HG02870 (cell line): Measurements from ENCODE around the gene RNF208.
"Not testable (repeated sequence)": the region's sequence is repeated elsewhere in the genome, so short reads cannot be mapped to it uniquely, and the experiment has no call there.

Experiments
- ATAC-seq: cut with Tn5 transposase; IDR thresholded peaks from one replicate; pipeline ENCODE4 v1.9.1; 2021; ENCODE audit warnings: mild to moderate bottlenecking, moderate library complexity; ENCODE audit not compliant: unreplicated experiment

Gene RNF208

DNA sequence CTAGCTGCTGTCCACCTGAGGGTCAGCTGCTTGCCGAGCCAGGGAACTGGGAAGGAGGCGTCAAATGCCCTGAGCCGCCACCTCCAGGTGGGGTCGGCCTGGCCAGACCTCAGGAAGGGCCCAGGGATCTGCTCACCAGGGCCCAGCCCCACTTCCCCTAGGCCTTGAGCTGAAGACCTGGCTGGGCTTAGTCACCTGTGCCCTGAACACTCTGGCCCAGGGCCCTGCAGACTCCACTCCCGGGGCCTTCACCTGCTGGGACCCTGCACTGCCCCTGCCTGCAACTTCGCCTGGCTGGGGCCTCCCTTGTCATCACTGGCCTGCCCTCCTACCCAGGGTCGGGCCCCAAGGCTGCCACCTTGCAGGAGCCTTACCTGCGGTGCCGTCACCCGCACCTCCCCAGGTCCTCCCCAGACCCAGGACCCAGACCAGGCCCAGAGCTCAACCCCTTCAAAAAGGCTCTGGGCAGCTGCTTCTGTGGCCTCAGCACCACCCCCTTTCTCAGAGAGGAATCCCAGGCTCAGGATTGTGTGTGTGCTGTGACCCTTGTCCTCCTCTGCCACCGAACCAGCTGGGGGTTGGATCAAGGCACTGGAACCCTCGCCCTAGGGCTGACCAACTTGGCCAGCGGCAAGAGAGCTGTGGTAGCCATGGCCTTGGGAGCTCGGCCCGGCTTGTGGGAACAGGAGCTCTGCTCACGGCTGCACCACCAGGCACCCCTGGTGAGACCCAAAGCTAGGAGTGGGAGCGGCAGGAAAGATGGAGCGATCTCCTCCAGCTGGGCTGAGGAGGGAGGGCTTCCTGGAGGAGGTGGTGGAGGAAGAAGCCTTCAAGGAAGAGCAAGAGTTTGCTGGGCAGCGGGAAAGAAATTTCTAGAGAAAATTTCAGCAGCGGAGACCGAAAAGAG lies 31.9 kb upstream of the RNF208 start:
- no peak for ATAC-seq

DNA sequence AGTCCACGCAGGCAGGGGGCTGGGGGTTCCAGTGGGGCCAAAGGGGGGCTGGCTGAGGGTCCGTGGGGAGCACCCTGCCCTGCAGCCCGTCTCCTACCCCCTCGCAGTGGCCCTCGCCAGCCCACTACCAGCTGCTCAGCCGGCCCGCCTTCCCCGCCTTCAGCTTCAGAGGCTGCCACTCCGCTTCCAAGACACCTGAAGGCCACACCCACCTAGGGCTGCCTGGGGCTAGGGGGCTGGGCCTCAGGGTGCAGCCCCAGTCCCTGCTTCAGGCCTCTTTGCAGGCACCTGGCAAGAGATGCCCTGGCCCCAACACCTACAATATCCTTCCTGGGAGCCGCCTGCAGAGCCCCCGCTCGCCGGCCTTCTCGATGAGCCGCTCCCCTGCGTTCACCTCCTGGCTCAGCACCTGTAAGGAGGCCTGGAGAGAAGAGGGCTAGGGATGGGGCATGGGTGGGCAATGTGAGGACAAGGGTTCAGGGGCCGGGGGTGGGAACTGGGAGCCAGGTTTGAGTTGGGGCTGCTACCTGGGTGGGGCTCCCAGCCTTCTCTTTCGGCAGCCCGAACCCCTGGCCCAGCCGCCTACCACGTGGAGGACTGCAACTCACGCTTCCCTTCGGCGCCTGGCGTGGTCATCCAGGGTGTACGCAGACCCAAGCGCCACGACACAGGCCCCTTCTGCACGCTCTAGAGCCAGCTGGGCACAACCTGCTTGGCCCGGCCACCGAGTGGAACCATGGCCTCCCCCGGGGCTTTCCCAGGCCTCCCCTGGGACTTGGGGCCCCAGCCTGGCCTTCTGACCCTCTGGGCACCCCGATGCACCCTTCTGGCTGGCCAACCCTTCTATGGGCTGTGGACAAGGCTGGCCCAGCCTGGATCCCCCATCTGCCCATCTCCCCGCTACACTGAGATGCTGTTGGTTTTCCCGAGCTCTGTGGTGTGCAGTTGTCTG lies 30.8 kb upstream of the RNF208 start:
- no peak for ATAC-seq

DNA sequence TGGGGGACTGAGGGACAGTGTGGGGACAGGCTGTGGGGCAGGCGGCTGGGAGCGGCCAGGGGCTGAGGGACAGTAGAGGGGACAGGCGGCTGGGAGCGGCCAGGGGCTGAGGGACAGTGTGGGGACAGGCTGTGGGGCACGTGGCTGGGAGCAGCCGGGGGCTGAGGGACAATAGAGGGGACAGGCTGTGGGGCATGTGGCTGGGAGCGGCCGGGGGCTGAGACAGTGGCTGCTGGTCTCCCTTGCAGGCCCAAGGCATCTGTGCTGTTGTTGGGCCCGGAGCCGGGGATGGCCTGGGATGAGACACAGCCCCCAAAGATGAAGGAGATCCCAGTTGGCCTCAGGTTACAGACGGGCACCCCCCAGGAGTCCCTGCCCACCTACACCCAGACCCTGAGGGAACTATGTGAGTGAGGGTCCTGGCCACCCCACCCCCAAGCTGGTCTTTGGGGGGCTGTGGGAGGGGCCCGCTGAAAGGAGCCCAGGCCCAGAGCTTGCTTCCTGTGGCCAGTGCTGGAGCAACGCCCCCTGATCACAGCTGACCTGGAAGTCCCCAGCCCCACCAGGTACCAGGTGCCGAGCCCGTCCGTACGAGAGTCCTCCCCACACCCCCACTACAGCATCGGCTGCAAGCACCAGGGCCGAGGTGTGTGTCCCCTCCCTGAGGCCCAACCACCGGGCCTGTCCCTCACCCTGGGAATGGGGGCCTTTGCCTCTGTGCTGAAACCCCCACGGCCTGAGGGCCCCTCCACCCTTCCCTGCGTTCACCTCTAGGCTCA lies 29.6 kb upstream of the RNF208 start:
- no peak for ATAC-seq

DNA sequence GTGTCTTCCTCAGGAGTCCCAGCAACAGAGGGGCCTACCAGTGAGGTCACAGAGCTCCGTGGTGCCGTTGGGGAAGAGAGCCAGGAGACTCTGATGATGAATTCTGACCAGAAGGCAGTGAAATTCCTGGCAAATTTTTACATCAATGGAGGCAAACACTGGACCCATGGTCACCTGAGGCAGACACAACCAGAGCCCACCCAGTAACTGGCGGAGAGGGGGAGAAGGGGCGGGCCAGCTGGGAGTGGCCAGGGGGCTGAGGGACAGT lies 29.1 kb upstream of the RNF208 start, which contains the start of gene STPG3:
TSS of gene STPG3 (plus strand) at position 93 of the 268 bp plus-strand sequence. CDS start at position 94, 1 bp downstream.
- ATAC-seq: no peak

GRCh38 chr9:137250329-137251193 lies 28.5 kb upstream of the RNF208 start:
- ATAC-seq: no peak

DNA sequence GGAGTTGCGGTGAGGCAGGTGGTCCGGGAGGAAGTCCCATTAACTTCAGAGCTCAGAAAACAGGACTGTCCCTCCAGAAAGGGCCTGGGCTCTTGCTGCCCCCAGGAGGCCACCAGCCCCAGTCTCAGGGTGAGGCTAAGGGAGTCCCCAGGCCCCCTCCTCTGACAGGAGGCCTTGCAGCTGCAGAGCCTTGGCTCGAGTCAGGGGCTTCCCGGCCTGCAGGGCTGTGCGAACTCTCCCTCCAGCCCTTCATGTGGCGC lies 25.8 kb upstream of the RNF208 start:
- ATAC-seq: no peak

DNA sequence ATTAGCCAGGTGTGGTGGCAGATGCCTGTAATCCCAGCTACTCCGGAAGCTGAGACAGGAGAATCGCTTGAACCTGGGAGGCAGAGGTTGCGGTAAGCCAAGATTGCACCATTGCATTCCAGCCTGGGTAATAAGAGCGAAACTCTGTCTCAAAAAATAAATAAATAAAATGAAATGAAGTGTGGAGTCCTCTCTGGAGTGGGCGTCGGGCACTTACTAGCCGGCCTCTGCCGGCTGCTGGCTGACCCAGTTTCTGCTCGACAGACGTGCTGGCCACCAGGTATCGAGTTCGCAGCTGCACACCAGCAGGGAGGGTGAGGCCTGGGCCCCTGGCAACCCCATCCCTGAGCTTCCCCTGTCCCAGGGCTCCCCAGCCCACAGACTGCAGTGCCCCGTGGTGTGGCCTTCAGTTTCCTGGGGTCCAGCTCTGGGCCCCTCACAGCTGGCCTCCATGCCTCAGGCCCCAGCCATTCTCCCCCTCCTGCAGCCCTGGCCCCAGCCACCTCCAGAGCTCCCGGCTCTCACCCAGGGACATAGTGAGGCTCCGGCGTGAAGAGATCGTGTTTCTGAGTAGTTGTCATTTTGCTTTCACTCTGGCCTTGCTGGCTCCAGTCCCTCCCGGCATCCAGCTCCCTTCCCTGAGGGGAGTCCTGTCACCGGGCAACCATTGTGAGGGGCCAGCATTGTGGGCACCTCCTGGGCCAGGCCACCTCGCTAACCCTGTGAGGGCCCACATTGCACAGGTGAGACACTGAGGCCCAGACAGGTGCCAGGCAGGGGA lies 25.3 kb upstream of the RNF208 start:
- ATAC-seq: no peak

DNA sequence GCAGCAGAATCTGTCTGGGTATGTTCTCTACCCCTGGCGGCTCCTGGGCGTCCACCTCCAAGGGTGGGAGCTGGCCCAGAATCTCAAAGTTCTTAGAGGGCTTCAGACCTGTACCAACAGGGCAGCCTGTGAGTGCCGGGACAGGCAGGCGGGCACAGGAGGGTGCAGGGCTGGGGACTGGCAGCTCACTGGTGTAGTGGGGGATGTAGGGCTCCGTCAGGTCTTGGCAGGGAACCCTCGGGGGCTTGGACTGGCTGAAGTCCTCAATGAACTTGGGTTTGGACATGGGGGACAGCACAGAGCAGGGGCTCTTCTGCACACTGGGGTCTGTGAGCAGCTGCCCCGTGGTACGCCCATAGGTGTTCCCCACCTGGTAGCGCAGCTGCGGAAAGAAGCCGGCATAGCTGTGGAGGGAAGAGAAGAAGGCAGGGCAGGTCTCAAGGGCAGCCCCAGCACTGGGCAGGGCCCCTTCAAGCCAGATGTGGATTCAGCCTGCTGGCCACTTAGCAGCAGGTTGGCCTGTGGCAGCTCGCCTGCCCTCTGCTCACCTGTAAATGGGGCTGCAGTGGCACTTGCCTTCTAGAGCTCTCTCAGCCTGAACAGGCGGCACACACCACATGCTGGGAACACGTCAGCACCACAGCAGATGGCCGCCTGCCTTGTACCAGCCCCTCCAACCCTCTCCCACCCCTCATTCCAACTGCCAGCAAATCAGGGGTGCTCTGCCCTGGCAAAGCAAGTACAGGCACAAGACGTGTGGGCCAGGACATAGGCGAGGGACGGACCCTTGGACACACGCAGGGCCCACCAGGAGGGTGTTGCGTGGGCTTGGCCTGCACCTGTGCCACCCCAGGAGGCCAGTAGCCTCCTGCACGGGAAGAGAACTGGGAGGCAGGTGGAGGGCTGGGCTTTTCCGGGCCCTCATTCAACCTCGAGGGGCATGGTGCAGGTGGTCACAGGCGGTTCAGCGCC lies 23.7 kb upstream of the RNF208 start:
- no peak for ATAC-seq

GRCh38 chr9:137244486-137245449 lies 22.7 kb upstream of the RNF208 start:
- no peak for ATAC-seq

- ATAC-seq: no peak
Measured at GRCh38 chr9:137243626-137244485, 21.8 kb upstream of the RNF208 start.

GRCh38 chr9:137243266-137243625 lies 21.2 kb upstream of the RNF208 start:
- ATAC-seq: not testable (repeated sequence)

DNA sequence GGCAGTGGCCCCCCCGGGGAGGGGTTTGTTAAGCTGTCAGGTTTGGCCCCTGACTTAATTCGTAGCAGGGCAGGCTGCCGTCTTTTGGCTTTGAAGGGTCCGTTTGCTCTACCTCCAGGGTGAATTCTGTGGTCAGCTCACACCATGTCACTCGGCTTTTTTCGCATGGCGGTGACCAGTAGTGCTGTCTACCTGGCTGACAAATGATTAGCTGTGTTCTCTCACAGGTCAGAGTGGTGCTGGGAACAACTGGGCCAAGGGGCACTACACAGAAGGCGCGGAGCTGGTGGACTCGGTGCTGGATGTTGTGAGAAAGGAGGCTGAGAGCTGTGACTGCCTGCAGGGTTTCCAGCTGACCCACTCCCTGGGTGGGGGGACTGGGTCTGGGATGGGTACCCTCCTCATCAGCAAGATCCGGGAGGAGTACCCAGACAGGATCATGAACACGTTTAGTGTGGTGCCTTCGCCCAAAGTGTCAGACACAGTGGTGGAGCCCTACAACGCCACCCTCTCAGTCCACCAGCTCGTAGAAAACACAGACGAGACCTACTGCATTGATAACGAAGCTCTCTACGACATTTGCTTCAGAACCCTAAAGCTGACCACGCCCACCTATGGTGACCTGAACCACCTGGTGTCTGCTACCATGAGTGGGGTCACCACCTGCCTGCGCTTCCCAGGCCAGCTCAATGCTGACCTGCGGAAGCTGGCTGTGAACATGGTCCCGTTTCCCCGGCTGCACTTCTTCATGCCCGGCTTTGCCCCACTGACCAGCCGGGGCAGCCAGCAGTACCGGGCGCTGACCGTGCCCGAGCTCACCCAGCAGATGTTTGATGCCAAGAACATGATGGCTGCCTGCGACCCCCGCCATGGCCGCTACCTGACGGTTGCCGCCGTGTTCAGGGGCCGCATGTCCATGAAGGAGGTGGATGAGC lies 20.5 kb upstream of the RNF208 start:
- ATAC-seq: no peak

DNA sequence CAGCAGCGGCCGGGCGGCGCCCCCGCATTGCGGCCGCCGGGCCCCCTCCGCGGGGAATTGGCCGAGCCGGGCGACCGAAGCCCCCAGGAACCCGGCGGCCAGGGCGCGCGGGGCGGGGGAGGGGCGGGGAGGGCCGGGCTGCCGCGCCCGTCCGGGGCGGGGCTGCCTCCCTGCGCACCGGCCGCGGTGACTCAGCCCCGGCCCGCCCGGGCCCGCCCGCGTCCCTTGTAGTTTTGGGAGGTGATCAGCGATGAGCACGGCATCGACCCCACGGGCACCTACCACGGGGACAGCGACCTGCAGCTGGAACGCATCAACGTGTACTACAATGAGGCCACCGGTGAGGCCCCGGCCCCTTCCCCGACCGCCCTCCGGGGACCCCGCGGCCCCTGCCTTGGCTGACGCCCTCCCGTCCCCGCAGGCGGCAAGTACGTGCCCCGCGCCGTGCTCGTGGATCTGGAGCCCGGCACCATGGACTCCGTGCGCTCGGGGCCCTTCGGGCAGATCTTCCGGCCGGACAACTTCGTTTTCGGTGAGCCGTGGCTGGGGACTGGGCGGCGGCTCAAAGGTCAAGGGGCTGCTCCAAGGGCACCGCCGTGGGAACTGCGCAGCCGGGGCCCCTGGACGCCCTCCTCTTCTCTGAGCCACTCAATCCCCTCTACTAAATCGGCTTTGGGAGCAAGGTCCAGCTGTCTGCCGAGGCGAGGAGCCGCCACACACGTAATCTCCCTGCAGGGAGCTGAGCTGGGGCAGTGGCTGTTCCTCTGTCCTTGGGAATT lies 19.6 kb upstream of the RNF208 start:
- peak; percentile 7 for ATAC-seq

DNA sequence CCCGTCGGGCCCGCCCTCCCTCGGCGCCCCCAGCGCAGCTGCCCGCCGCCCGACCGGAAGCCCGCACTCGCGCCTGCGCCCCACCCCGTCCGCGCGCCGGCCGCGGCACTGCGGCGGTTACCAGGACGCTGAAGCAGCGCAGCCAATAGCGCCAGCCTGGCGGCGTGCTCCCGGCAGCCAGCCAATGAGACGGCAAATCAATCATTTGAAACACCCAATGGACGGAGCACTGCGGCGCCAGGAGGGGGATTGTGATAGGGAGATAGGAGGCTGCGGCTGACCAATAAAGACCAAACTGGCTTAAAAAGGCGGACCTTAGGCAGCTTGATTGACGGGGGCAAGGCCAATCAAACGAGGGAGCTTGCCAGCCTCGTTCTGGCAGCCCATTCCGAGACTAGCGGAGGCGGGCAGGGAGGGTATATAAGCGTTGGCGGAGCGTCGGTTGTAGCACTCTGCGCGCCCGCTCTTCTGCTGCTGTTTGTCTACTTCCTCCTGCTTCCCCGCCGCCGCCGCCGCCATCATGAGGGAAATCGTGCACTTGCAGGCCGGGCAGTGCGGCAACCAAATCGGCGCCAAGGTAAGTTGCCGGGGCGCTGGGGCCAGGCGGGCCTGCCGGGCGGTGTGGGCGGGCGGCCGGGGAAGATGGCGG lies 18.9 kb upstream of the RNF208 start, which contains the start of gene TUBB4B:
TSS of gene TUBB4B (plus strand) at position 447 of the 649 bp plus-strand sequence. CDS start at position 521, 74 bp downstream.
- peak; percentile 77 for ATAC-seq
